Measurements from ENCODE around the gene PLXND1.
"Not testable (repeated sequence)": the region's sequence is repeated elsewhere in the genome, so short reads cannot be mapped to it uniquely, and the experiment has no call there.

Gene PLXND1

GRCh38 chr3:129519896-129520715 is 86.4 kb downstream of the PLXND1 start:
- DNase-seq = no peak

- no peak for DNase-seq
Observed at GRCh38 chr3:129519449-129519848, 87.0 kb downstream of the PLXND1 start.

GRCh38 chr3:129518581-129518980 is 87.9 kb downstream of the PLXND1 start:
- no peak for DNase-seq

GRCh38 chr3:129518038-129518561 is 88.4 kb downstream of the PLXND1 start:
- DNase-seq = no peak

GRCh38 chr3:129517516-129517915 is 89.0 kb downstream of the PLXND1 start:
- no peak for DNase-seq

- not testable (repeated sequence) for DNase-seq
Observed at GRCh38 chr3:129515821-129516432, 90.5 kb downstream of the PLXND1 start.

GRCh38 chr3:129515108-129515820 is 91.2 kb downstream of the PLXND1 start:
- DNase-seq = not testable (repeated sequence)

- DNase-seq = no peak
Observed at GRCh38 chr3:129514563-129514962, 91.9 kb downstream of the PLXND1 start.

GRCh38 chr3:129514110-129514509 is 92.4 kb downstream of the PLXND1 start:
- DNase-seq = no peak

GRCh38 chr3:129513705-129514104 is 92.8 kb downstream of the PLXND1 start:
- DNase-seq = no peak

GRCh38 chr3:129512595-129512994 is 93.9 kb downstream of the PLXND1 start:
- no peak for DNase-seq

- no peak for DNase-seq
Observed at GRCh38 chr3:129507181-129507831, 99.2 kb downstream of the PLXND1 start.

GRCh38 chr3:129506231-129506742 is 100.2 kb downstream of the PLXND1 start:
- no peak for DNase-seq

- DNase-seq = no peak
Observed at GRCh38 chr3:129505341-129505740, 101.1 kb downstream of the PLXND1 start.
